Activated CD4-positive, alpha-beta T cell treated with anti-CD3 and anti-CD28 coated beads for 36 hours (primary cell): Measurements from ENCODE around the gene SMIM35. TPM values are rescaled to one million over a fixed set of nuclear protein-coding genes. Genes with fewer than 3 reads are reported as not detected.
A peak's percentile ranks its signal among the peaks of the same experiment; 100 is the strongest.

Experiments
- ATAC-seq: fragments of 200-7000 bp; cut with Tn5 transposase; one replicate; pipeline ENCODE4 v1.10.0; 2021; ENCODE audit warnings: mild to moderate bottlenecking, moderate library complexity
- CTCF ChIA-PET: fragments of 350-600 bp; sonication (Branson Sonifier 250); formaldehyde crosslinking; loops from one replicate; lab custom pipeline; 2021; ENCODE audit warnings: antibody characterized with exemption; lab: Charles Lee
- POLR2A ChIA-PET: fragments of 350-600 bp; sonication (Branson Sonifier 250); formaldehyde crosslinking; loops from one replicate; lab custom pipeline; 2021; ENCODE audit warnings: antibody characterized with exemption, inconsistent platforms; lab: Charles Lee
- DNase-seq: peaks from one replicate; pipeline ENCODE4 v3.0.0-alpha.2; 2020
- H3K27ac Mint-ChIP-seq: one replicate; pipeline ENCODE4 v1.8.0; 2021; ENCODE audit warnings: mixed read lengths
- H3K27me3 Mint-ChIP-seq: one replicate; pipeline ENCODE4 v1.8.0; 2021; ENCODE audit warnings: mixed read lengths
- H3K36me3 Mint-ChIP-seq: one replicate; pipeline ENCODE4 v1.8.0; 2021; ENCODE audit warnings: low read depth, mixed read lengths
- H3K4me1 Mint-ChIP-seq: one replicate; pipeline ENCODE4 v1.8.0; 2021; ENCODE audit warnings: mixed read lengths
- H3K4me3 Mint-ChIP-seq: one replicate; pipeline ENCODE4 v1.8.0; 2021; ENCODE audit warnings: mild to moderate bottlenecking, moderate library complexity, mixed read lengths
- H3K9me3 Mint-ChIP-seq: one replicate; pipeline ENCODE4 v1.8.0; 2021; ENCODE audit warnings: low read depth, mixed read lengths
- intact Hi-C, 2 experiments: fragments of 100-400 bp; cut with DNase I in 1 of 2; cut with micrococcal nuclease in 1 of 2; formaldehyde crosslinking; loops; one replicate each; pipeline versions ENCODE4 v1.14.2 to v1.15.1; 2022 to 2024; cut with DNase I, micrococcal nuclease
- total RNA-seq, 2 experiments: library from RNA; stranded (reverse); gene quantifications; one replicate each; pipeline ENCODE4 v1.2.3, GENCODE V29; 2021

Gene SMIM35
- total RNA-seq, 2 experiments from 2014 or later, result 0.09 TPM; not detected in 1

GRCh38 chr11:118061586-118062125, 25.1 kb downstream of the SMIM35 start:
- Mint-ChIP-seq H3K4me3 (no peak overlapping the region), H3K27ac (no peak overlapping the region), H3K27me3 (peaks cover 5% of the 10 kb centered on the region), H3K4me1 (no peaks in the 10 kb centered on the region), H3K9me3 (no peaks in the 10 kb centered on the region), H3K36me3 (no peaks in the 10 kb centered on the region)
- DNase-seq (no peak), ATAC-seq (no peak)
- intact Hi-C loops, result no loop called here
- POLR2A ChIA-PET, result interaction anchor here (0.6 kb wide), 1 partner anchor 790 kb away, joined by 3 read pairs; no protein-coding TSS in a partner anchor
- CTCF ChIA-PET, result interaction anchor here (0.7 to 1.9 kb wide), 4 partner anchors 8 to 230 kb away, joined by 3 to 10 read pairs (median 5); no protein-coding TSS in a partner anchor

DNA sequence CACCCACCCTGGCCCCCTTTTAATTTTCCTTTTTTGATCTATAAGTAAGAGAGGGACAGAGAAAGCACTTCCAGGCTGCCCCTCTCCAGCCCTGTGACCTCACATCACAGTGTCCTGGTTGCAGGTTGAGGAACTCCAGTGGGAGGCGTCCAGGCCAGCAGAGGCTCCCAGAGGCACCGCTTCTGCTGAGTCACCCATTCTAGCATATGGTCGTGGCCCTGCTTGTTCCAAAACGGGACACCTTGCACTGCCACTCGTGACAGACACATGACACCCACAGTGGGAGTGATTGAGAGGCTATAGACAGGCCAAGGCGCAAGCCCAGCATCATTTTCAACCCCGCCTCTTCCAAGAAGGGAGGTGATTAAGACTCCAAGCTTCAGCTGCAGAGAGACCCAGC, 25.9 kb downstream of the SMIM35 start:
- H3K27me3 Mint-ChIP-seq, result peaks cover 5% of the 10 kb centered on the region
- no peaks in the 10 kb centered on the region for H3K36me3 Mint-ChIP-seq
- ChIA-PET CTCF (interaction anchor here (0.8 to 1.9 kb wide), 3 partner anchors 7 to 216 kb away, joined by 3 to 10 read pairs (median 7); no protein-coding TSS in a partner anchor), POLR2A (interaction anchor here (0.6 kb wide), 1 partner anchor 791 kb away, joined by 3 read pairs; no protein-coding TSS in a partner anchor)
- H3K27ac Mint-ChIP-seq, result no peak overlapping the region
- no peaks in the 10 kb centered on the region for H3K9me3 Mint-ChIP-seq
- intact Hi-C loops, result no loop called here
- no peak for DNase-seq
- ATAC-seq, result peak; percentile 30
- no peak overlapping the region for H3K4me3 Mint-ChIP-seq
- no peaks in the 10 kb centered on the region for H3K4me1 Mint-ChIP-seq

GRCh38 chr11:118060081-118060661, 26.6 kb downstream of the SMIM35 start:
- no peaks in the 10 kb centered on the region for H3K4me1 Mint-ChIP-seq
- H3K36me3 Mint-ChIP-seq, result no peaks in the 10 kb centered on the region
- H3K9me3 Mint-ChIP-seq, result no peaks in the 10 kb centered on the region
- no peak for ATAC-seq
- POLR2A ChIA-PET, result no interaction called here
- H3K27me3 Mint-ChIP-seq, result peaks cover 5% of the 10 kb centered on the region
- H3K27ac Mint-ChIP-seq, result no peak overlapping the region
- CTCF ChIA-PET, result no interaction called here
- intact Hi-C loops, result no loop called here
- no peak for DNase-seq
- H3K4me3 Mint-ChIP-seq, result no peak overlapping the region

- Mint-ChIP-seq H3K4me1 (no peaks in the 10 kb centered on the region), H3K36me3 (no peaks in the 10 kb centered on the region), H3K27ac (no peak overlapping the region), H3K27me3 (peaks cover 5% of the 10 kb centered on the region), H3K9me3 (no peaks in the 10 kb centered on the region), H3K4me3 (no peak overlapping the region)
- DNase-seq, result no peak
- ChIA-PET CTCF (interaction anchor here (0.6 to 1.0 kb wide), 2 partner anchors 99 to 235 kb away, joined by 3 read pairs; partner anchors contain the start of gene FXYD2), POLR2A (no interaction called here)
- intact Hi-C loops, result no loop called here
- ATAC-seq, result no peak
Measured at GRCh38 chr11:118059246-118059940, 27.4 kb downstream of the SMIM35 start.

DNA sequence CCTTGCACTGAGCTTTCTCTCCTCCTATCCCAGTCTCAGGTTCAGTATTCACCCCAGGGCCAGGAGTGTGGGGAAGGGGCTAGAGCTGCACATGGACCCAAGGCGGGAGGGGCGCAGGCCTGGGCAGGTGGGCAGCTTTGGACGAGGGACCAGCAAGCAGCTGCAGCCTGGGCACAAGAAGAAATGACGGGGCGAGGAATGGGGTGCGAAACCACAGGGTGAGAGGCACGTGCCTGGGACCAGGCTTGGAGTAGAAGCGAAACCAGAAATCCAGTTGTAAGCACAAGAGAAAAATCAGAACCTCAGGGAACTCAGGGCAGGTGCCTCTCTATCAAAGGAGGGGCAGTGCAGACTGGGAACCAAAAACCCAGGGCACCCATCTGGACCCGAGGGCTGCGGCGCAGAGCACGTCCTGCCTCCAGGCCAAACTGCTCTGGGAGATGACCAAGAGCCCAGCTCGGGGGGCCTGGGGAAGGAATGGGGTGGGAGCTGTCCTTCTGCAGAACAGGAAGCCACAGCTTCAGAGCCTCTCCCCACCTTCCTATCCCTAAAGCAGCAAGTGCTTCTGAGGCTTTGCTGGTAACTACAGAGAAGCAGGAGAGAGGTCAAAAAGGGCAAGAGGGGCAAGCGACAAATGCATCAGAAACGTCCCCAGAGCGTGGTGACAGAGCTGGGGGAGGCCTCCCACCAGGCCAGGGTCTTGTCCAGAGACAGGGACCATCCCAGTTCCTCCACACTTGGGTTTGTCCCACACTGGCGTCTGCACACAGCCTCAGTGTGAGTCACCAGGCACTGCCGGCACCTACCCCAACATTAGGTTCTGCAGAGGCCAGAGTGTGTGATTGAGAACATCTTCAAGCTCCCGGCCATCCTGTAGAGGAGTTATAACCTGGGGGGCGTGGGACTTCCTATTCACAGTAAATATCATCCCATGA, 28.2 kb downstream of the SMIM35 start:
- no peak overlapping the region for H3K4me3 Mint-ChIP-seq
- ChIA-PET POLR2A (interaction anchor here (0.7 kb wide), 1 partner anchor 72 kb away, joined by 3 read pairs; no protein-coding TSS in a partner anchor), CTCF (interaction anchor here (0.6 to 1.0 kb wide), 3 partner anchors 98 to 234 kb away, joined by 3 to 5 read pairs (median 3); partner anchors contain the start of gene FXYD2)
- ATAC-seq (no peak), DNase-seq (no peak)
- intact Hi-C loops, result no loop called here
- H3K4me1 Mint-ChIP-seq, result no peaks in the 10 kb centered on the region
- H3K27ac Mint-ChIP-seq, result no peak overlapping the region
- no peaks in the 10 kb centered on the region for H3K36me3 Mint-ChIP-seq
- H3K27me3 Mint-ChIP-seq, result peaks cover 5% of the 10 kb centered on the region
- no peaks in the 10 kb centered on the region for H3K9me3 Mint-ChIP-seq

GRCh38 chr11:118057251-118058145, 29.3 kb downstream of the SMIM35 start:
- no peak for DNase-seq
- Mint-ChIP-seq H3K9me3 (no peaks in the 10 kb centered on the region), H3K4me1 (peaks cover 9% of the 10 kb centered on the region), H3K27me3 (peaks cover 5% of the 10 kb centered on the region), H3K4me3 (no peak overlapping the region), H3K36me3 (no peaks in the 10 kb centered on the region), H3K27ac (no peak overlapping the region)
- ChIA-PET CTCF (interaction anchor here (0.5 to 1.0 kb wide), 3 partner anchors 61 to 214 kb away, joined by 3 to 5 read pairs (median 4); no protein-coding TSS in a partner anchor), POLR2A (interaction anchor here (0.7 kb wide), 1 partner anchor 71 kb away, joined by 3 read pairs; no protein-coding TSS in a partner anchor)
- intact Hi-C loops, result no loop called here
- no peak for ATAC-seq

GRCh38 chr11:118056806-118057205, 30.0 kb downstream of the SMIM35 start:
- POLR2A ChIA-PET, result no interaction called here
- intact Hi-C loops, result no loop called here
- no peak overlapping the region for H3K27ac Mint-ChIP-seq

GRCh38 chr11:118055966-118056365, 30.8 kb downstream of the SMIM35 start:
- ATAC-seq (no peak), DNase-seq (no peak)
- Mint-ChIP-seq H3K27ac (no peak overlapping the region), H3K27me3 (peaks cover 5% of the 10 kb centered on the region), H3K36me3 (no peaks in the 10 kb centered on the region), H3K4me3 (no peak overlapping the region), H3K9me3 (no peaks in the 10 kb centered on the region), H3K4me1 (peaks cover 24% of the 10 kb centered on the region)
- POLR2A ChIA-PET, result no interaction called here
- CTCF ChIA-PET, result interaction anchor here (0.7 to 7.2 kb wide), 6 partner anchors 105 to 320 kb away, joined by 3 to 211 read pairs (median 5); no protein-coding TSS in a partner anchor
- intact Hi-C loops, result no loop called here

More at GRCh38 chr11:118056806-118057205, 30.0 kb downstream of the SMIM35 start:
- Mint-ChIP-seq H3K4me1 (peaks cover 16% of the 10 kb centered on the region), H3K9me3 (no peaks in the 10 kb centered on the region), H3K4me3 (no peak overlapping the region), H3K27me3 (peaks cover 5% of the 10 kb centered on the region), H3K36me3 (no peaks in the 10 kb centered on the region)
- DNase-seq (no peak), ATAC-seq (no peak)
- CTCF ChIA-PET, result interaction anchor here (0.7 to 7.2 kb wide), 4 partner anchors 106 to 320 kb away, joined by 4 to 211 read pairs (median 50); no protein-coding TSS in a partner anchor

GRCh38 chr11:118054712-118055640, 31.8 kb downstream of the SMIM35 start:
- ChIA-PET CTCF (interaction anchor here (0.6 to 7.2 kb wide), 12 partner anchors 56 to 629 kb away, joined by 3 to 211 read pairs (median 26); partner anchors contain the start of gene FXYD2), POLR2A (no interaction called here)
- peaks cover 34% of the 10 kb centered on the region for H3K4me1 Mint-ChIP-seq
- intact Hi-C loops, result loop anchor here (5.0 kb wide), 2 partner anchors 123 to 628 kb away; no protein-coding TSS in a partner anchor
- H3K4me3 Mint-ChIP-seq, result no peak overlapping the region
- ATAC-seq (no peak), DNase-seq (no peak)
- no peaks in the 10 kb centered on the region for H3K36me3 Mint-ChIP-seq
- no peak overlapping the region for H3K27ac Mint-ChIP-seq
- H3K9me3 Mint-ChIP-seq, result no peaks in the 10 kb centered on the region
- H3K27me3 Mint-ChIP-seq, result peaks cover 5% of the 10 kb centered on the region
